ENCODE results near the gene ISL2.

DNA sequence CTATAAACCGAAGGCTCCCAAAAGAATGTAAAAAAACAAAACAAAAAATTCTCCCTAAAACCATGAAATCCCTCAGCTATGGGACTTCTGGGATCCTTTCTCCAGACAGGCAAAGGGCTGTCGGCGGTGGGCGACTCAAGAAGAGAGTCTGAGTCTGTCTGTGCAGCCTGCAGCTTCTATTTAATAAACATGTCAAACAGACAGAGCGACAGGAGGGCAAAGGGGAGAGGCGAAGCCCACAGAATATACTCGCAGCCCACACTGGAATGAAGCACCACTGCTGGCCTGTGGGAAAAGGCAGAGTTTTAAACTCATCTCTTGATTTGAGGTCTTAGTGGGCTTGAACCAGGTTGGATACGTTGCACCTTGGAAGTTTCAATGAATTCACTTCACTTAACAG is 40.2 kb downstream of the ISL2 start:
- TF ChIP-seq, protein P1, sequence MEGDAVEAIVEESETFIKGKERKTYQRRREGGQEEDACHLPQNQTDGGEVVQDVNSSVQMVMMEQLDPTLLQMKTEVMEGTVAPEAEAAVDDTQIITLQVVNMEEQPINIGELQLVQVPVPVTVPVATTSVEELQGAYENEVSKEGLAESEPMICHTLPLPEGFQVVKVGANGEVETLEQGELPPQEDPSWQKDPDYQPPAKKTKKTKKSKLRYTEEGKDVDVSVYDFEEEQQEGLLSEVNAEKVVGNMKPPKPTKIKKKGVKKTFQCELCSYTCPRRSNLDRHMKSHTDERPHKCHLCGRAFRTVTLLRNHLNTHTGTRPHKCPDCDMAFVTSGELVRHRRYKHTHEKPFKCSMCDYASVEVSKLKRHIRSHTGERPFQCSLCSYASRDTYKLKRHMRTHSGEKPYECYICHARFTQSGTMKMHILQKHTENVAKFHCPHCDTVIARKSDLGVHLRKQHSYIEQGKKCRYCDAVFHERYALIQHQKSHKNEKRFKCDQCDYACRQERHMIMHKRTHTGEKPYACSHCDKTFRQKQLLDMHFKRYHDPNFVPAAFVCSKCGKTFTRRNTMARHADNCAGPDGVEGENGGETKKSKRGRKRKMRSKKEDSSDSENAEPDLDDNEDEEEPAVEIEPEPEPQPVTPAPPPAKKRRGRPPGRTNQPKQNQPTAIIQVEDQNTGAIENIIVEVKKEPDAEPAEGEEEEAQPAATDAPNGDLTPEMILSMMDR (IDR thresholded peaks at IDR 0.05), result no peak
- TF ChIP-seq POLR2A (IDR thresholded peaks at IDR 0.05), result no peak

All from Peyer's patch (tissue), 4 donors.